Gastrocnemius medialis (tissue), 4 donors: ENCODE data around the gene MLPH.

Source experiments
- POLR2A ChIP-seq, 2 donors: fragments of 450-650 bp; IDR thresholded peaks; one replicate each; pipeline ENCODE4 v1.6.1; 2017; ENCODE audit warnings: antibody characterized with exemption in 2 of 2, mild to moderate bottlenecking in 2 of 2, moderate library complexity in 2 of 2
- TF ChIP-seq, protein P1 (sequence below), 5 experiments: fragments of 450-650 bp in 3 of 5; fragments of 200-600 bp in 2 of 5; sonication (generic) in 2 of 5; IDR thresholded peaks in 4 of 5; conservative IDR thresholded peaks in 1 of 5; 1 replicate in 4 of 5; 2 replicates in 1 of 5; pipeline ENCODE4 v1.5.1; 2016 to 2019; ENCODE audit warnings: antibody characterized with exemption in 5 of 5, mild to moderate bottlenecking in 3 of 5, moderate library complexity in 3 of 5

DNA sequence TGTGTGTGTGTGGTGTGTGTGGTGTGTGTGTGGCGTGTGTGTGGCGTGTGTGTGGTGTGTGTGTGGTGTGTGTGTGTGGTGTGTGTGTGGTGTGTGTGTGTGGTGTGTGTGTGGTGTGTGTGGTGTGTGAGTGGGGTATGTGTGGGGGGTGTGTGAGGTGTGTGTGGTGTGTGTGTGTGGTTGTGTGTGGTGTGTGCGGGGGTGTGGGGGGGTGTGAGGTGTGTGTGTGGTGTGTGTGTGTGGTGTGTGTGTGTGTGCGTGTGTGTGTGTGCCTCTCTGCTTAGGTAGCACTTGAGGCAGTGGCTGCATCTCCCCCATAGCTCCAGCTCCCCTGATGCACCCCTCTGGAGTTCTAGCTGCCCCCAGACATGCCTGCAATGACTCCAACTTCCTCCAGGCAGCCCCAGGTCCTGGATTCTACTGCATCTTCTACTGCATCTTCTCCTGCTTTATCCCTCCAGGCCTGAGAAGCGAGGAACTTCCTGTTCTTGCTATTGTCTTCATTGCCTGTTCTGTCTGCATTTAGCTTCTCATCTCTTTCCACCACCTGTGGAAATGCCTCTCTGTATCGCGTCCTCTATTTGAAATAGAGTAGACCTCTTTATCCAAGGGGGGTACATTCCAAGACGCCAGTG is 22.2 kb upstream of the MLPH start:
- TF ChIP-seq POLR2A (IDR thresholded peaks at IDR 0.05): no peak
- TF ChIP-seq, protein P1, sequence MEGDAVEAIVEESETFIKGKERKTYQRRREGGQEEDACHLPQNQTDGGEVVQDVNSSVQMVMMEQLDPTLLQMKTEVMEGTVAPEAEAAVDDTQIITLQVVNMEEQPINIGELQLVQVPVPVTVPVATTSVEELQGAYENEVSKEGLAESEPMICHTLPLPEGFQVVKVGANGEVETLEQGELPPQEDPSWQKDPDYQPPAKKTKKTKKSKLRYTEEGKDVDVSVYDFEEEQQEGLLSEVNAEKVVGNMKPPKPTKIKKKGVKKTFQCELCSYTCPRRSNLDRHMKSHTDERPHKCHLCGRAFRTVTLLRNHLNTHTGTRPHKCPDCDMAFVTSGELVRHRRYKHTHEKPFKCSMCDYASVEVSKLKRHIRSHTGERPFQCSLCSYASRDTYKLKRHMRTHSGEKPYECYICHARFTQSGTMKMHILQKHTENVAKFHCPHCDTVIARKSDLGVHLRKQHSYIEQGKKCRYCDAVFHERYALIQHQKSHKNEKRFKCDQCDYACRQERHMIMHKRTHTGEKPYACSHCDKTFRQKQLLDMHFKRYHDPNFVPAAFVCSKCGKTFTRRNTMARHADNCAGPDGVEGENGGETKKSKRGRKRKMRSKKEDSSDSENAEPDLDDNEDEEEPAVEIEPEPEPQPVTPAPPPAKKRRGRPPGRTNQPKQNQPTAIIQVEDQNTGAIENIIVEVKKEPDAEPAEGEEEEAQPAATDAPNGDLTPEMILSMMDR (IDR thresholded peaks at IDR 0.05 in 4 of 5, conservative IDR thresholded peaks at IDR 0.05 in 1 of 5): no peak
